Activated CD4-positive, alpha-beta T cell treated with anti-CD3 and anti-CD28 coated beads, Interleukin-2, amount 50 U/mL, for 4 hours (primary cell): Measurements from ENCODE around the gene ATP6V0B.

Source experiments
- DNase-seq, 2 experiments: peaks; one replicate each; pipeline ENCODE4 v3.0.0-alpha.2; 2020

Gene ATP6V0B

DNA sequence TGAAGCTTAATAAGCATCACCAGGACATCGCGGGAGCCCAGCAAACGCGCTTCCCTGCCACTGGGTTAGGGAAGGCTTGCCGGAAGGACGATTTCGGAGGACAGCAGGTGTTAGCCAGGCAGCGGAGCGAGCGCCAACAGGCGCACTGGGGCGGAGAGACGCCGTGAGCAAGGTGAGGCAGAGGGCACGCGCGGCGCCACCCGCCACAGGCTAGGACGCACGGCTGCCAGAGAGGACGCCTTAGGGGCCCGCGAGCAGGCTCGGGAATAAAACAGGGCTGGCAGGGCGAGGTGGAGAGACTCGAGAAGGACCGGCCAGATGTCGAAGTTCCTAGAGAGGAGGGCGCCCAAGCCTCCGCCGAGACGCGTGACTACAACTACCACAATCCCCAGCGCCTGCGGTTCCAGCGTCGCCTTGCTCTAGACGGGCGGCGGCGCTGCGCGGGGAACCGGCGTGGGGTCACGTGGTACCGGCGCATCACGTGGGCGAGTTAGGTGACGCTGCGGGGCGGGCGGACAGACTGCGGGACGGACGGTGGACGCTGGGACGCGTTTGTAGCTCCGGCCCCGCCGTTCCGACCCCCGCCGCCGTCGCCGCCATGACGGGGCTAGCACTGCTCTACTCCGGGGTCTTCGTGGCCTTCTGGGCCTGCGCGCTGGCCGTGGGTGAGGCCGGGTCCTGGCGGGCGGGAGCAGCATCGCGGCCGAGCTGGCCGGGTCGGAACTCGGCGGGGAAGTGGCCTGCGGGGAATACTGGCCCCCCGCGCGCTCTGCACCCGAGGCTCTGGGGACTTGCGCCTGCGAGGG lies at the start of gene ATP6V0B:
TSS of gene ATP6V0B (plus strand) at position 518 of the 806 bp plus-strand sequence. CDS start at position 599, 81 bp downstream.
- DNase-seq: peak; percentile 93 to 94

DNA sequence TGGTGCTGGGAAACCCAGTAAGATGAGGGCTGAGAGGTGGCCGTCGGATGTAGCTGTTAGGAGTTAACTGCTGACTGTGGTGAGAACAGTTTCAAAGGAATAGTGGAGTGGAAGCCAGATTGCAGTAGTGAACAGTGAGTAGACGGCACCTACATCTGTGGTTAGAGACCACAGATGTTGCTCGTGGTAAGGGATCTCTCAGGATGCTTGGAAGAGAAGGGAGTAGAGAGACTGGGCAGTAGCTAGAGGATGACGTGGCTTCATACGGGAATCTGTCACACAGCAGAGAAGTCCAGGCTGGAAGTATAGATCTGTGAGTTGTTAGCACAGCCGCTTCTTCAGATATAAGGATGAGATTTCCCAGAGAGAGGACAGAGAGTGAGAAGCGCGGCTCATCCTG lies 48.9 kb upstream of the ATP6V0B start:
- no peak for DNase-seq

GRCh38 chr1:43930168-43930948 lies 44.4 kb upstream of the ATP6V0B start:
- DNase-seq: no peak

- no peak for DNase-seq
Observed at GRCh38 chr1:43930949-43931275, 43.8 kb upstream of the ATP6V0B start.

DNA sequence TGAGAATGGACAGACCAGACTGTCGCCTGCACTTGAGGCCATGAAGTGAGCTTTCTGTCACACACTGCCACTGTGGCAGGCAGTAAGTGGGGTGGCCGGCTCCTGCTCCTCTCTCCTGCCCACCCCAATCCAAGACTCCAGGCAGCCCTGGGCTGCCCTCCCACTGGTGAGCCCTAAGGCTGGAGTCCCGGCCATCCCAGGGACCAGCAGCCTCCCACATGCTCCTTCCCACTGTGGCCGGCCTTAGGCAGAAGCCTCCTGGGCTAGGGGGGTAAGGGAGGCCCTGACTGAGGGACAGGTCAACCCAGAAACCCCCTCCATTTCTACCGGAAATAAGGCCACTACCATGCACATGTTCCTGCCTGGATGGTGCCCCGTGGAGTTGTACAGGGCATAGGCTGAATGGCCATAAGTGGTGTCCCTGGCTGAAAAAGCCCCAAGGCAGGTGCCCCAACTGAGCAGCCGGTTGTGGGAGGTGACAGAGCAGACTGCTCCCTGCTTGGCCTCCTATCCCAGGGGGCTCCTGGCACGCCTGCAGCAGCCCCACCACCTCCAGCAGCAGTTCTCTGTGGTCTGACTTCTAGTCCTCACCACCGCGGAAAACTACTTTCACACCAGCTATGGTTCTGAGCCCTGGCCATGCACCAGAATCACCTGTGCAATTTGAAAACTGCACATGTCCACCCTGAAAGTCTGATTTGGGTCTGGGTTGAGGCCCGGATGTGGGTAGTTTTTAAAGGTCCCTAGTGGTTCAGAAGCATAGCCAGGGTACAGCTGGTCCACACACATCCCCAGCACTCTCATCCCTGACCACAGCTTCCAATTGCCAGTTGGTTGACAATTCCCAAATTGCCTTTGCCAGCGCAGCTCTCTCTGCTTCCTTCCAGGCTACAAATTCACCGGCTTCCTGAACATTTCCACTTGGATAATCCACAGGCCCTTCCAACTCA lies 42.8 kb upstream of the ATP6V0B start:
- no peak for DNase-seq

GRCh38 chr1:43932786-43933385 lies 41.9 kb upstream of the ATP6V0B start:
- DNase-seq: no peak

DNA sequence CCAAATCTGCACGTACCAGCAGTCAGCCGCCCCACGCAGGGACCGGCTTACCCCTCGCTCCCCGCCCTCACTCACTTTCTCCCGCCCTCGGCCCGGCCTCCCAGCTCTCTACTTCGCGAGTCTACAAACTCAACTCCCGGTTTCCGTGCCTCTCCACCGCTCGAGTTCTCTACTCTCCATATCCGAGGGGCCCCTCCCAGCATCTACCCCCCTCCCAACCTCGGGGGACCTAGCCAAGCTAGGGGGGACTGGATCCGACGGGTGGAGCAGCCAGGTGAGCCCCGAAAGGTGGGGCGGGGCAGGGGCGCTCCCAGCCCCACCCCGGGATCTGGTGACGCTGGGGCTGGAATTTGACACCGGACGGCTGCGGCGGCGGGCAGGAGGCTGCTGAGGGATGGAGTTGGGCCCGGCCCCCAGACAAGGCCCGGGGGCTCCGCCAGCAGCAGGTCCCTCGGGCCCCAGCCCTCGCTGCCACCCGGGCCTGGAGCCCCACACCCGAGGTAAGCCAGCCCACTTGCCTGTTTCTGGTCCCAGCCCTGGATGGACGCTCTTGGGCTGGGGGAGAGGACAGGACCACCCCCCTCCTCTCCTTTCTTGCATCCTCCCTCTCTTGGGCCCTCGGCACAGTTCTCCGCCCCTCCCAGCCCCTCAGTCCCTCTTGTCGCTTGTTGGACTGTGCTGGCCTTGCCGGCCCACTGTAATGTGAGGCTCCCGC lies 41.2 kb upstream of the ATP6V0B start, which contains the start of gene ARTN:
TSS of gene ARTN (plus strand) at position 416 of the 715 bp plus-strand sequence. CDS start 1,856 bp downstream, outside the sequence.
- no peak for DNase-seq

- peak; percentile 30 to 42 for DNase-seq
Observed at GRCh38 chr1:43934101-43934985, 40.4 kb upstream of the ATP6V0B start.

- no peak for DNase-seq
Observed at GRCh38 chr1:43934986-43935324, 39.8 kb upstream of the ATP6V0B start.

- DNase-seq: no peak
Observed at GRCh38 chr1:43935711-43936427, 38.9 kb upstream of the ATP6V0B start.

DNA sequence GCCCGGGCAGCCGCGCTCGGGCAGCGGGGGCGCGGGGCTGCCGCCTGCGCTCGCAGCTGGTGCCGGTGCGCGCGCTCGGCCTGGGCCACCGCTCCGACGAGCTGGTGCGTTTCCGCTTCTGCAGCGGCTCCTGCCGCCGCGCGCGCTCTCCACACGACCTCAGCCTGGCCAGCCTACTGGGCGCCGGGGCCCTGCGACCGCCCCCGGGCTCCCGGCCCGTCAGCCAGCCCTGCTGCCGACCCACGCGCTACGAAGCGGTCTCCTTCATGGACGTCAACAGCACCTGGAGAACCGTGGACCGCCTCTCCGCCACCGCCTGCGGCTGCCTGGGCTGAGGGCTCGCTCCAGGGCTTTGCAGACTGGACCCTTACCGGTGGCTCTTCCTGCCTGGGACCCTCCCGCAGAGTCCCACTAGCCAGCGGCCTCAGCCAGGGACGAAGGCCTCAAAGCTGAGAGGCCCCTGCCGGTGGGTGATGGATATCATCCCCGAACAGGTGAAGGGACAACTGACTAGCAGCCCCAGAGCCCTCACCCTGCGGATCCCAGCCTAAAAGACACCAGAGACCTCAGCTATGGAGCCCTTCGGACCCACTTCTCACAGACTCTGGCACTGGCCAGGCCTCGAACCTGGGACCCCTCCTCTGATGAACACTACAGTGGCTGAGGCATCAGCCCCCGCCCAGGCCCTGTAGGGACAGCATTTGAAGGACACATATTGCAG lies 38.2 kb upstream of the ATP6V0B start:
- no peak for DNase-seq

- no peak for DNase-seq
Observed at GRCh38 chr1:43937179-43937865, 37.4 kb upstream of the ATP6V0B start.

- no peak for DNase-seq
Observed at GRCh38 chr1:43938383-43938782, 36.4 kb upstream of the ATP6V0B start.

- DNase-seq: no peak
Observed at GRCh38 chr1:43938892-43939587, 35.7 kb upstream of the ATP6V0B start.

DNA sequence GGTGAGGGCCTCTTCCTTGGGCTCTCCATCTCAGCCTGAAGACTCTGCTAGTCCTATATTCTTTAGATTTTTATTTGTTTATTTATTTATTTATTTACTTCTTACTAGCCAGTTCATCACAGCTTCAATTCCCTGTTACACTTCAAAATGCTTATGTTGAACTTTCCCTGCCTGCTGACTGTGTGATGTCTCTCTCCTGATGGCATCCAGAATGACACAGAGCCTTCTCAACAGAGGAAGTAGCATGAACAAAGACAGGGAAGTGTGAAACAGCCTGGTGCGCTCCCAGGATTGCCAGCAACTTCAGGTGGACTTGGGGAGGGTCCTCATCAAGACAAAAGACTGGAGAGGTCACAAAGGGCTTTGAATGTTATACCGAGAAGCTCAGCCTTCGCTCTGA lies 32.3 kb upstream of the ATP6V0B start:
- no peak for DNase-seq

DNA sequence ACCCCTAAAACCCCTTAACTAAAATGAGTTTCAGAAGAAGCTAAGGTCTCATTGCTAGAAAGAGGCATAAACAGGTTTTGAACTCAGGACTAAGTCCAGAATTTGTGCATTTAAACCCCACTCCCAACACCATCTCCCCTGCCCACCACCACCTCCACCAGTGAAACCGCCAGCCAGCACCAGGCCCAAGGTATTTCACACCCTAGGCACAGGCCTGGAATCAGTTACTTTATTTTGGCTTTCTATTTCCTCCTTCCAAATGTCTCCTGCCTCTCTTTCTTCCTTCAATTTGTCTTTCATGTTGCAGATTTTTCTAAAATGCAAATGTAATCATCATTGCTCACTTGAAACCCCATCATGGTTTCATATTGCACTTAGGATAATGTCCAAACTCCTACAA lies 29.9 kb upstream of the ATP6V0B start:
- no peak for DNase-seq

DNA sequence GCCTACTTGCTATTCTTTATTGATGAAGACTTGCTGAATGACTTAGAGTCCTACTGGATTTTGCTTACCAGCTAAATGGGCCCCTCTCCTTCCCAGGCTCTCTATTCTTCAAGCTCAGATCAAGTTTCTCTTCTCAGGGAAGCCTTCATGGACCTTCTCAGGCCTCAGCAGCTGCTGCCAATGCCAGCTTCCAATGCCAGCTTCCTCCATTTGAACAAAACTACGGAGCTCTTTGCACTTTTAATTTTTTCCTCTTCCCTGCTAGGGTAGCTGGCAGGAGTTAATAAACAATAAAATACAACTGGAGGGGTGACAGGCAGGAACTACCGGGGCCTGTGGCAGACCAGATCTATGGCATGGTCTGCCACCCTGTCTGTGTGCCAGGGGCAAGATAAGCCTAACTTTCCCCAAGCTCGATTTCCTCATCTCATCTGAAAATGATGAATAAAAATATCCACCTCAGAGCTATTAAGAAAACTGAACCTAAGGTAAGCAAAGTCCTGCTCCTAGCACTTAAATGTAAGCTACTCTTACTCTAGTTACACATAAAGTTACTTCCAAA lies 29.0 kb upstream of the ATP6V0B start:
- DNase-seq: no peak
